CD4-positive, alpha-beta memory T cell (primary cell): ENCODE data around the gene EIF4EBP3. TPM values are rescaled to one million over a fixed set of nuclear protein-coding genes. Genes with fewer than 3 reads are reported as not detected.

Source experiments
- CTCF ChIA-PET: fragments of 350-600 bp; sonication (Branson Sonifier 250); formaldehyde crosslinking; loops from one replicate; lab custom pipeline; 2021; ENCODE audit warnings: inconsistent platforms; ENCODE audit not compliant: partially characterized antibody; lab: Charles Lee
- POLR2A ChIA-PET: fragments of 350-600 bp; sonication (Branson Sonifier 250); formaldehyde crosslinking; loops from one replicate; lab custom pipeline; 2021; ENCODE audit not compliant: partially characterized antibody; lab: Charles Lee
- DNase-seq, 5 donors: peaks; one replicate each; pipeline versions ENCODE4 v3.0.0 to v3.0.0-alpha.2; 2020 to 2022; ENCODE audit warnings: mixed read lengths in 1 of 5
- H3K27ac ChIP-seq: one replicate; pipeline ENCODE4 v1.7.0; 2013; ENCODE audit warnings: low read depth, low read length
- H3K27me3 ChIP-seq: 2 replicates; pipeline ENCODE4 v1.7.0; 2013; ENCODE audit warnings: mild to moderate bottlenecking, low read length, moderate library complexity; ENCODE audit not compliant: insufficient read depth
- H3K36me3 ChIP-seq: 2 replicates; pipeline ENCODE4 v1.7.0; 2013; ENCODE audit warnings: mild to moderate bottlenecking, low read length, moderate library complexity; ENCODE audit not compliant: insufficient read depth
- H3K4me1 ChIP-seq: 2 replicates; pipeline ENCODE4 v1.7.0; 2013; ENCODE audit warnings: mild to moderate bottlenecking, low read length, moderate library complexity; ENCODE audit not compliant: insufficient read depth
- H3K4me3 ChIP-seq, 2 donors: one replicate each; pipeline ENCODE4 v1.7.0; 2013; ENCODE audit warnings: low read length in 2 of 2, mild to moderate bottlenecking in 1 of 2
- H3K9me3 ChIP-seq, 2 donors: one replicate each; pipeline ENCODE4 v1.7.0; 2013; ENCODE audit warnings: low read length in 2 of 2, control low read depth in 1 of 2; ENCODE audit not compliant: control insufficient read depth in 1 of 2
- H3K27ac Mint-ChIP-seq, 7 donors: one replicate each; pipeline ENCODE4 v1.8.0; 2020 to 2021; ENCODE audit warnings: mixed read lengths in 7 of 7, mild to moderate bottlenecking in 6 of 7, inconsistent platforms in 3 of 7, moderate library complexity in 3 of 7
- H3K27me3 Mint-ChIP-seq, 2 donors: one replicate each; pipeline ENCODE4 v1.8.0; 2020 to 2021; ENCODE audit warnings: mixed read lengths in 2 of 2
- H3K36me3 Mint-ChIP-seq, 2 donors: one replicate each; pipeline ENCODE4 v1.8.0; 2020 to 2021; ENCODE audit warnings: mixed read lengths in 2 of 2, inconsistent platforms in 1 of 2, mild to moderate bottlenecking in 1 of 2
- H3K4me1 Mint-ChIP-seq, 4 donors: one replicate each; pipeline ENCODE4 v1.8.0; 2020 to 2021; ENCODE audit warnings: mixed read lengths in 4 of 4, mild to moderate bottlenecking in 1 of 4
- H3K4me3 Mint-ChIP-seq, 8 donors: one replicate each; pipeline ENCODE4 v1.8.0; 2020 to 2021; ENCODE audit warnings: mixed read lengths in 8 of 8, mild to moderate bottlenecking in 7 of 8, moderate library complexity in 6 of 8, inconsistent platforms in 3 of 8
- H3K9me3 Mint-ChIP-seq, 8 donors: one replicate each; pipeline ENCODE4 v1.8.0; 2020 to 2021; ENCODE audit warnings: mixed read lengths in 8 of 8, mild to moderate bottlenecking in 5 of 8, inconsistent platforms in 3 of 8, moderate library complexity in 1 of 8
- intact Hi-C: fragments of 100-400 bp; cut with micrococcal nuclease; formaldehyde crosslinking; loops from one replicate; pipeline ENCODE4 v1.15.1; 2023
- polyA plus RNA-seq, 2 donors: library from polyadenylated mRNA; unstranded; fragments of 300-500 nt; fragmentation: Illumina TruSeq; gene quantifications; one replicate each; pipeline ENCODE4 v1.2.3, GENCODE V29; 2021
- total RNA-seq, 2 experiments: library from RNA; stranded (reverse); gene quantifications; one replicate each; pipeline ENCODE4 v1.2.3, GENCODE V29; 2021

EIF4EBP3 gene
- total and polyA plus RNA-seq, 4 experiments from 2014 or later: 15.3 to 44.3 (median 25.3) TPM

- intact Hi-C loops: loop anchor here (2.0 kb wide), 2 partner anchors 83 to 155 kb away; partner anchors contain the start of genes ANKHD1 and TMCO6
- Mint-ChIP-seq H3K9me3 (peaks cover 0 to 1% (median 0%) of the 10 kb centered on the region in 8 donors), H3K27me3 (no peaks in the 10 kb centered on the region), H3K36me3 (peaks cover 19 to 35% of the 10 kb centered on the region in 2 donors), H3K27ac (peak overlapping the region; percentile 58 to 98 (median 96)), H3K4me3 (peak overlapping the region; percentile 82 to 92 (median 92)), H3K4me1 (peaks cover 33 to 61% (median 44%) of the 10 kb centered on the region in 4 donors)
- peak overlapping the region; percentile 60 to 81 for H3K4me3 ChIP-seq
- no peak for DNase-seq
- peaks cover 14% of the 10 kb centered on the region for H3K36me3 ChIP-seq
- ChIA-PET CTCF (interaction anchor here (2.9 kb wide), 1 partner anchor 8 kb away, joined by 13 read pairs; the partner anchor contains the start of gene EIF4EBP3), POLR2A (interaction anchor here (1.0 to 2.5 kb wide), 4 partner anchors 8 to 92 kb away, joined by 3 to 12 read pairs (median 5); partner anchors contain the start of genes APBB3, EIF4EBP3, IK and NDUFA2)
- H3K27me3 ChIP-seq: no peaks in the 10 kb centered on the region
- no peaks in the 10 kb centered on the region for H3K9me3 ChIP-seq
- H3K4me1 ChIP-seq: peaks cover 41% of the 10 kb centered on the region
- peak overlapping the region; percentile 92 for H3K27ac ChIP-seq
These were observed 8.4 kb downstream of the EIF4EBP3 start for GRCh38 chr5:140555747-140556312.

- no peaks in the 10 kb centered on the region for H3K27me3 Mint-ChIP-seq
- H3K4me3 Mint-ChIP-seq: peak overlapping the region; percentile 82 to 92 (median 92)
- peak overlapping the region; percentile 92 for H3K27ac ChIP-seq
- ChIA-PET POLR2A (interaction anchor here (1.0 to 3.6 kb wide), 11 partner anchors 8 to 155 kb away, joined by 3 to 79 read pairs (median 5); partner anchors contain the start of genes ANKHD1, APBB3, CD14 and EIF4EBP3), CTCF (interaction anchor here (2.9 kb wide), 1 partner anchor 8 kb away, joined by 13 read pairs; the partner anchor contains the start of gene EIF4EBP3)
- peaks cover 41% of the 10 kb centered on the region for H3K4me1 ChIP-seq
- H3K4me1 Mint-ChIP-seq: peaks cover 33 to 57% (median 43%) of the 10 kb centered on the region in 4 donors
- H3K4me3 ChIP-seq: peak overlapping the region; percentile 60 to 81
- no peaks in the 10 kb centered on the region for H3K27me3 ChIP-seq
- DNase-seq: peak in 1 of 5 donors; percentile 66
- H3K36me3 ChIP-seq: peaks cover 8% of the 10 kb centered on the region
- intact Hi-C loops: loop anchor here (2.0 kb wide), 2 partner anchors 82 to 156 kb away; partner anchors contain the start of genes ANKHD1 and TMCO6
- peaks cover 20 to 33% of the 10 kb centered on the region in 2 donors for H3K36me3 Mint-ChIP-seq
- peaks cover 0 to 1% (median 0%) of the 10 kb centered on the region in 8 donors for H3K9me3 Mint-ChIP-seq
- no peaks in the 10 kb centered on the region for H3K9me3 ChIP-seq
- H3K27ac Mint-ChIP-seq: peak overlapping the region; percentile 73 to 98 (median 97)
These were observed 9.0 kb downstream of the EIF4EBP3 start for GRCh38 chr5:140556438-140556837.

DNA sequence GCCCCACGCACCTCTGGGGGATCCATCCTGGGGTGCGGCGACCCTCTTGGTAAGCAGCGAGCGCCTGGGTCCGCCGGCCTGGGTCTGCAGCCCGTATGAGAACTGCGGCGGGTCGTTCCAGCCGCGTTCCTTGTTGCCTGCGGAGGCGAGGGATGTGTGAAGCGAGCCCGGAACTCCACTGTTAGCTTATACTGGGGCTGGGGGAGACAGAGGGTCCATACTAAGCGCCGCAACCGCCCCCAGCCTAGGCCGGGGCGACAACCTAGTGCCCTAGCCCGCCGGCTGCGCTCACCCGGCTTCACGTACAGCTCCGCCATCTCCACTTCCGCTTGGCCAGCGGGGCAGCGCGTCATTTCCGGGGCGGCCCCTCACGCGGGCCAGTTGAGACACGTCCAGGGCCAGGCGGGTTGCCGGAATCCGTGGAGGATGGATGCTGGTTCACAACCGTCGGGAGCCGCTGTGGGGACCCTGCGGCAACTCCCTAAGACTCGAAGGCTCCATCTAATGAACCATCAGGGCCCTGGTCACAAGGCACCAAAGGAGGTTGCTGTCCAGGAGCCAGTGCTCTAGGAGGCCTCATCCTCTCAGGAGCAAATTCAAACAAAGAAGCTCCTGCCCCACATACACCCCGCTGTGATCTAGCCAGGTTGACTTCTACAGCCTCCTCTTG is 9.8 kb downstream of the EIF4EBP3 start, which contains the start of gene SRA1:
TSS of gene SRA1 (minus strand) at position 338 of the 670 bp plus-strand sequence. CDS start at position 317, 21 bp downstream.
- Mint-ChIP-seq H3K4me1 (peaks cover 33 to 55% (median 43%) of the 10 kb centered on the region in 4 donors), H3K27ac (peak within 1 kb of the TSS; percentile 73 to 98 (median 97)), H3K36me3 (peaks cover 19 to 30% of the 10 kb centered on the region in 2 donors), H3K27me3 (no peaks in the 10 kb centered on the region), H3K4me3 (peak within 1 kb of the TSS; percentile 82 to 92 (median 92)), H3K9me3 (peaks cover 0 to 1% (median 0%) of the 10 kb centered on the region in 8 donors)
- no peaks in the 10 kb centered on the region for H3K27me3 ChIP-seq
- no peaks in the 10 kb centered on the region for H3K9me3 ChIP-seq
- peaks cover 41% of the 10 kb centered on the region for H3K4me1 ChIP-seq
- peak; percentile 75 to 86 (median 77) for DNase-seq
- POLR2A ChIA-PET: interaction anchor here (0.5 to 3.6 kb wide), 17 partner anchors 9 to 158 kb away, joined by 3 to 79 read pairs (median 4); partner anchors contain the start of genes ANKHD1, CD14, EIF4EBP3 and HARS1
- intact Hi-C loops: loop anchor here (1.0 to 2.0 kb wide), 3 partner anchors 10 to 156 kb away; partner anchors contain the start of genes ANKHD1, EIF4EBP3 and TMCO6
- H3K4me3 ChIP-seq: peak within 1 kb of the TSS; percentile 60 to 81
- CTCF ChIA-PET: interaction anchor here (1.0 to 2.9 kb wide), 3 partner anchors 9 to 163 kb away, joined by 3 to 13 read pairs (median 4); partner anchors contain the start of gene EIF4EBP3
- H3K27ac ChIP-seq: peak within 1 kb of the TSS; percentile 92
- no peaks in the 10 kb centered on the region for H3K36me3 ChIP-seq

DNA sequence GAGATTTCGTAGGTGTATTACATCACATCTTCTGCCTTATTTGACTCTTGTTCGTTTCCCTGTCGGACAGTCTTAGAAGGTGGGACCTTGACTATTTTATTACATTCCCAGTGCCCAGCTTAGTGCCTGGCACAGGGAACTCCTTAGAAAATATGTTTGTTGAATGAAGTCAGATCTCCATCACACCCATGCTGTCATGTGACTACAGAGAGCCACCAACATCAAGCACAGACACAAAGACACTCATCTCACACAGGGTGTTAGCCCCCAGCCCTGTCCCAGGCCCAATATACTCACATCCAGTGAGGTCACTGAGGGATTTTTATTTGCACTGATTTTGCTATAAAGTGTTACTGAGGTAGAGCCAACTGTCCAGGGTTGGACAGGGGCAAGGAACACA is 10.5 kb downstream of the EIF4EBP3 start:
- DNase-seq: no peak
- Mint-ChIP-seq H3K4me1 (peaks cover 35 to 58% (median 46%) of the 10 kb centered on the region in 4 donors), H3K27me3 (no peaks in the 10 kb centered on the region), H3K27ac (peak overlapping the region; percentile 73 to 98 (median 97)), H3K4me3 (peak overlapping the region; percentile 82 to 92 (median 92)), H3K9me3 (peaks cover 0 to 1% (median 0%) of the 10 kb centered on the region in 8 donors), H3K36me3 (peaks cover 17 to 29% of the 10 kb centered on the region in 2 donors)
- Histone ChIP-seq H3K27ac (peak overlapping the region; percentile 92), H3K27me3 (no peaks in the 10 kb centered on the region), H3K4me1 (peaks cover 41% of the 10 kb centered on the region), H3K4me3 (no peak overlapping the region), H3K36me3 (no peaks in the 10 kb centered on the region), H3K9me3 (no peaks in the 10 kb centered on the region)
- CTCF ChIA-PET: interaction anchor here (1.3 to 2.9 kb wide), 2 partner anchors 10 to 162 kb away, joined by 4 to 13 read pairs; partner anchors contain the start of gene EIF4EBP3
- intact Hi-C loops: loop anchor here (1.0 to 2.0 kb wide), 3 partner anchors 11 to 157 kb away; partner anchors contain the start of genes ANKHD1, EIF4EBP3 and TMCO6
- POLR2A ChIA-PET: interaction anchor here (0.5 to 3.6 kb wide), 11 partner anchors 8 to 156 kb away, joined by 3 to 79 read pairs (median 6); partner anchors contain the start of genes ANKHD1, EIF4EBP3, IK and NDUFA2

DNA sequence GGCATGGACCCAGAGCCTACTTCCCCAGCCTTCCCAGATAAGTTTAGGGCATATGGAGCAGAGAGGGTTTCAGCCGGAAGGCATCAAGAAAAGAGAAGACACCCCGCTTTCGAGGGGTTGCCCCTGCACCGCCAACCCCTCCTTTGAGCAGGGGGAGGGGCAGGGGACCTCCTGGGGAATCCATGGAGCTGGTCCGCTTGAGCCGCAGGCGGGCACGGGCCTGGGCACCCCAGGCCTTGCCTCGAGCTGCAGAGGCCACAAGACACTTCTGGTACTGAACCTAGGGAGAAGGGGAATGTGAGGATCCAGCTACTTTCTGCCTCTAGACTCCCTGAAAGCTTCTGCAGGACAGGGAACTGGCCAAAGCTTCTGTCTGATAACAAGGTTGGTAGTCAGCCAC is 11.1 kb downstream of the EIF4EBP3 start:
- Mint-ChIP-seq H3K4me1 (peaks cover 34 to 57% (median 45%) of the 10 kb centered on the region in 4 donors), H3K27me3 (no peaks in the 10 kb centered on the region), H3K9me3 (peaks cover 0 to 1% (median 0%) of the 10 kb centered on the region in 8 donors), H3K36me3 (peaks cover 11 to 24% of the 10 kb centered on the region in 2 donors), H3K4me3 (peak overlapping the region in 1 of 8 donors; percentile 82), H3K27ac (peak overlapping the region in 3 of 7 donors; percentile 73 to 98 (median 97))
- Histone ChIP-seq H3K36me3 (no peaks in the 10 kb centered on the region), H3K9me3 (no peaks in the 10 kb centered on the region), H3K27ac (no peak overlapping the region), H3K27me3 (no peaks in the 10 kb centered on the region), H3K4me3 (no peak overlapping the region), H3K4me1 (peaks cover 43% of the 10 kb centered on the region)
- DNase-seq: no peak
- POLR2A ChIA-PET: interaction anchor here (1.4 to 3.6 kb wide), 3 partner anchors 11 to 152 kb away, joined by 3 to 79 read pairs (median 10); partner anchors contain the start of genes EIF4EBP3, IK and NDUFA2
- intact Hi-C loops: no loop called here
- CTCF ChIA-PET: no interaction called here

GRCh38 chr5:140560227-140560626 is 12.8 kb downstream of the EIF4EBP3 start:
- H3K4me3 ChIP-seq: no peak overlapping the region
- Mint-ChIP-seq H3K4me3 (no peak overlapping the region), H3K27ac (peak overlapping the region in 1 of 7 donors; percentile 83), H3K4me1 (peaks cover 33 to 56% (median 43%) of the 10 kb centered on the region in 4 donors), H3K9me3 (no peaks in the 10 kb centered on the region), H3K36me3 (peaks cover 10 to 26% of the 10 kb centered on the region in 2 donors), H3K27me3 (no peaks in the 10 kb centered on the region)
- intact Hi-C loops: loop anchor here (5.0 to 10.0 kb wide), 2 partner anchors 448 to 1075 kb away; partner anchors contain the start of genes HDAC3, PURA and RELL2
- H3K4me1 ChIP-seq: peaks cover 37% of the 10 kb centered on the region
- no peak overlapping the region for H3K27ac ChIP-seq
- no peaks in the 10 kb centered on the region for H3K9me3 ChIP-seq
- POLR2A ChIA-PET: interaction anchor here (2.2 to 3.6 kb wide), 2 partner anchors 12 to 13 kb away, joined by 17 to 79 read pairs; partner anchors contain the start of gene EIF4EBP3
- CTCF ChIA-PET: no interaction called here
- no peaks in the 10 kb centered on the region for H3K36me3 ChIP-seq
- no peaks in the 10 kb centered on the region for H3K27me3 ChIP-seq
- DNase-seq: no peak
